HG03520 (cell line): ENCODE measurements around the gene TMEM252.

ENCODE experiments used
- ATAC-seq: cut with Tn5 transposase; IDR thresholded peaks from one replicate; pipeline ENCODE4 v1.9.1; 2021; ENCODE audit warnings: mild to moderate bottlenecking, moderate library complexity; ENCODE audit not compliant: unreplicated experiment

TMEM252 gene

DNA sequence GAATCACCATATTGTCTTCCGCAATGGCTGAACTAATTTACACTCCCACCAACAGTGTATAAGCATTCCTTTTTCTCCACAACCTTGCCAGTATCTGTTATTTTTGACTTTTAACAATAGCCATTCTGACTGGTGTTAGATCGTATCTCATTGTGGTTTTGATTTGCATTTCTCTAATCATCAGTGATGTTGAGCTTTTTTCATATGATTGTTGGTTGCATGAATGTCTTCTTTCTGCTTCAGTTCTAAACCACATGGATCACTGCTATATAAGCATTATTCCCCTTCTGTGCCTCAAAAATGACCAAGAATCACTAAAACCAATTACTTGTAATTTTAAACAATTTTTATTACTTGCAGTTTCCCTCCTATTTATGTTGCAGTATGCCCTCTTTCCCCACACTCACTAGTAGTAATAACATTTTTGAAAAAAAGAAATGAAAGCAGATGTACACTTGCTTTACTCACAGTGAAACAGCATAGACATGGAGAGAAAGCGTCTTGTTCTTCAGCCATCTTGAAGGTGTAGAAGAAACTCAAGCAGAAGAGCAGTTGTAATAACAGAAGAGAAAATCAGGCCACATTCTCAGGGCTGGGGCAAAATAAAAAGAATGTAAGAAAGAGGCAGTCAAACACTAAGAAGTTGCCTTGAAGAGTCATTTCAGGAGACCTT, 4.5 kb upstream of the TMEM252 start:
- peak; percentile 54 for ATAC-seq

GRCh38 chr9:68541568-68541967, 885 bp upstream of the TMEM252 start:
- no peak for ATAC-seq

DNA sequence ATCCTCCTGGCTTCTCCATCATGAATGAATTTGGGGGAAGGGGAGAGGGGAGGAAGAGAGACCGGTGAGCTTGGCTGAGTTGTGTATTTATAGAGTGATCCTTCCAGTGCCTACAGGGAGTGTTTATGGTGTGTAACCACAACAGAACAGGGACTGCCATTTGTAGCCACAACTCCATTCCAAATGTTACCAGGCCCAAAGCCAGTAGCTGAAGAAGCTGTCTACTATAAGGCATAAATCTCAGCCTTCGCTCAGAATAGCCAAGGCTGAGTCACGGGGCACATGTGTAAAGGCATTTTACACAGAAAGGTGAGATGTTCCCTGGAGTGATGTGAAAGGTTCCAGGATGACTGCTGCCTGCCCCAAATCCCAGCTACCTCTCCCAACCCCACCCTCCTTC, 2.5 kb downstream of the TMEM252 start:
- no peak for ATAC-seq

- ATAC-seq = no peak
These were observed 3.1 kb downstream of the TMEM252 start for GRCh38 chr9:68537616-68537880.

GRCh38 chr9:68536876-68537615, 3.6 kb downstream of the TMEM252 start:
- no peak for ATAC-seq

DNA sequence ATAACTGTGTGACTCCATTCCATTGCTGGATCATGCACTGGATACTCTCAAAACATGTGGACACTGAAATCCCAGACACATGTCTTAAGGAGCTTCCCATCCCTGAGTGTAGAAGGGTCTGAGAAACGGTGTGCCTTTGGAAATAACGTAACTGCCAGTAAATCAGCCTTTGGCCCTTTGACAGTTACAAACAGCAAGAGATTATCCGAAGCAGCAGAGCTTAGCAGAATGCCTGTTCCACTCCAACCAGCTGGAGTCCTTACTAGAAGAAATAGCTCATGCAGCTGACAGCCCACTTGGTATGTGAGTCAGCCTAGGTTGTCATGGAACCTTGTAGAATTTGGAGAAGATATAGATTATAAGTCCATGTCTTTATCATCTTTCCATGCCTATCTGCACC, 7.0 kb downstream of the TMEM252 start:
- ATAC-seq = no peak

DNA sequence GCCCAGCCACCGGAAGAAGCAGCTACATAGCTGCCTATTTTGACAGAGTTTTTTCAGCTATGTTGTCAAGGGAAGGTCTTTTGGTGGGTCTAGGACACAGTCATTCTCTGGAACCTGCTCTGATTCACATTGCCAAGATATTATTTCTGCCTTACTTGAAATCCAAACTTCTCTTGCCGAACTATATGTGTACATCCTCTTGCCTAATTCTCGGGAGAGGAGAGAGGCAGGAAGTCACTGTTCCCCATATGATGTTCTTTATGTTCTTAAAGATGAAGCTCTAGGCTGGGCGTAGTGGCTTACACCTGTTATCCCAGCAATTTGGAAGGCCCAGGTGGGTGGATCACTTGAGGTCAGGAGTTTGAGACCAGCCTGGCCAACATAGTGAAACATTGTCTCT, 8.6 kb downstream of the TMEM252 start:
- ATAC-seq = no peak

DNA sequence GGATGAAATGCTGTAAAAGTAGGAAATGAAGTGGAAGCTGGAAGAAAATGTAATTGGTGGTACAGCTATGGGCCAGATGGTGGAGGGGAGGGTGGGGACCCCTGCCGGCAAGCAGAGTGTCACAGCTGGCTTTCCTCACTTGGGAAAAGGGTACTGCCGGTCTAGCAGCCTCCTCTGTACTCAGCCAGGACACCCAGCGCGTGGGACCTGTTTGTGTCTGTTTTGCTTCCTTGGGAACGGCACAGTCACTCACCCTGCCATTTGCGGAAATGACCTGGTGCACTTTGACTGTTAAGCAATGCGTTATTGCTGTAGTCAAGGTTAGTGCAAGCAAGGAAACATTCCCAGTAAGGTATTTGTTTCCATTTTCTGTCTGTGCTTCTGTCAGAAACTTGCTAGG, 10.1 kb downstream of the TMEM252 start:
- no peak for ATAC-seq

GRCh38 chr9:68523367-68523936, 17.2 kb downstream of the TMEM252 start:
- no peak for ATAC-seq

- no peak for ATAC-seq
These were observed 17.7 kb downstream of the TMEM252 start for GRCh38 chr9:68522954-68523353.

DNA sequence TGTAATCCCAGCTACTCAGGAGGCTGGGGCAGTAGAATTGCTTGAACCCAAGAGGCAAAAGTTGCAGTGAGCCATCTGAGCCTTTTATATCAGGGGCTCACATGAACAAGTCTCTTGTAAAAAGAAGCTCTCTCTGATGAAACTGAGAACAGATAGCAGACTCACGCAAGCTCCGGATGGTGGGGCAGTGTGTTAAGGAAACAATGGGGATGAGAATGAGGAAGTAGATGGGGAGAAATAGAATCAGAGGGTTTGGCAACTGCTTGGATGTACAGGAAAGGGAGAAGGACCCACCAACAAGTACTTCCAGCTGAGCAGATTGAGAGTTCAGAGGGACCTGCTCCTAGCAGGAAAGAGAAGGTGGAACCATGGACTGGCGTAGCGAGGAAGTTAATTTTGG, 18.6 kb downstream of the TMEM252 start:
- no peak for ATAC-seq

- no peak for ATAC-seq
These were observed 25.2 kb downstream of the TMEM252 start for GRCh38 chr9:68515326-68516017.

- no peak for ATAC-seq
These were observed 26.7 kb downstream of the TMEM252 start for GRCh38 chr9:68513981-68514380.

- no peak for ATAC-seq
These were observed 27.3 kb downstream of the TMEM252 start for GRCh38 chr9:68513385-68513784.

DNA sequence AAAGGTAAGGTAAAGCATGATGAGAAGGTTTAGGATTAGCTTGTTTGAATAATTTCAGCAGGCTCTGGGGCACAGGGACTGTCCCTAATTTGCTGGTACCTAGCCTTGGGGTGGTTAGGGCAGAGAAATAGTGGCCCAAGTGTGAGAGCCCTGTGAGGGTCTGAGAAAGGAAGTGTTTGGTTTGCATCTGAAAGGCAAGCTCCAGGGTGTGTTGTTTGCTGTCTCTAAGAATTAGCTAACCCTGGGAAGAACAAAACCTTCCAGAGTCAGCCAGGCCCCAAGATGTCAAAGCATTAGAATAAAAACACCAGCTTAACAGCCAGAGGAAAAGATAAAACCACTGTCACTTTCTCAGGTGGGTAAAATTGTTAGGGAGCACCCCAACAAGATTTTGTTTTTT, 31.0 kb downstream of the TMEM252 start:
- no peak for ATAC-seq

- no peak for ATAC-seq
These were observed 32.1 kb downstream of the TMEM252 start for GRCh38 chr9:68508547-68508946.

DNA sequence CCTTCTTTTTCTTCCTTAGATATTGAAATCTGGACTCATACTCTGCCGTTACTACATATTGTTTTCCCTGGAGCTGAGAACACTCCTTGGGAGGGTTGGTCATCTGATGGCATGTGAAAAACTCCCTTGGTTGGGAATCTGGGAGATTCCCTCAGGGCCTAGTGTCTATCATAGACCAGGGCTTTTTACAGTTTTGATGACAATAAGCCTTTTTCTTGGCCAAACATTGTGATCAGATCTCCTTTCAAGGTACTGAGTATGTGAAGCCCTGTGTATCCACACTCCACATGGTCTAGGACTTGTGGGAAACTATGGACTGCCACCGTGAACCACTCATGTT, 32.9 kb downstream of the TMEM252 start:
- ATAC-seq = no peak

GRCh38 chr9:68507130-68507805, 33.4 kb downstream of the TMEM252 start:
- ATAC-seq = no peak

GRCh38 chr9:68506551-68506950, 34.1 kb downstream of the TMEM252 start:
- no peak for ATAC-seq

- ATAC-seq = no peak
These were observed 34.8 kb downstream of the TMEM252 start for GRCh38 chr9:68505681-68506409.

- no peak for ATAC-seq
These were observed 38.4 kb downstream of the TMEM252 start for GRCh38 chr9:68502279-68502678.
